Spleen (tissue), 7 donors: Measurements from ENCODE around the gene SLC16A1.

Experiments used
- CTCF ChIP-seq, 11 experiments: fragments of 200-600 bp in 7 of 11; fragments of 450-650 bp in 4 of 11; sonication (generic) in 4 of 11; IDR thresholded peaks in 8 of 11; conservative IDR thresholded peaks in 3 of 11; 1 replicate in 7 of 11; 2 replicates in 4 of 11; pipeline versions ENCODE4 v1.4.0 to v1.8.0; 2016 to 2021; ENCODE audit warnings: antibody characterized with exemption in 11 of 11, inconsistent platforms in 4 of 11, mild to moderate bottlenecking in 1 of 11
- POLR2AphosphoS5 ChIP-seq, 3 donors: sonication (generic); formaldehyde crosslinking; IDR thresholded peaks; one replicate each; pipeline ENCODE4 v1.5.1; 2017; ENCODE audit warnings: antibody characterized with exemption in 3 of 3
- donor health status: DM: no; HTN: no; CAD: no; lungs with moderate emphysema.
- donor health status: DM: no; HTN: no; CAD: no.
- donor health status: DM: no; HTN: no; CAD: no.

- TF ChIP-seq CTCF (IDR thresholded peaks at IDR 0.05 in 8 of 11, conservative IDR thresholded peaks at IDR 0.05 in 3 of 11) (no peak), POLR2AphosphoS5 (IDR thresholded peaks at IDR 0.05) (no peak)
Observed at GRCh38 chr1:112974646-112975045, 18.6 kb upstream of the SLC16A1 start.
